HCT116 (cell line): ENCODE measurements around the gene EBLN2. TPM values are rescaled to one million over a fixed set of nuclear protein-coding genes. Genes with fewer than 3 reads are reported as not detected.

Experiments
- ATAC-seq: fragments of 200-7000 bp; cut with Tn5 transposase; 2 replicates; pipeline ENCODE4 v1.9.1; 2020; ENCODE audit warnings: mild to moderate bottlenecking, moderate library complexity
- BruUV-seq: library from RNA; stranded (reverse); fragments of 400-500 nt; replicated peaks from 2 replicates; lab custom pipeline; 2021; lab: Mats Ljungman, UMichigan
- CTCF ChIA-PET: fragments of 300-600 bp; sonication (Branson Sonifier 250); formaldehyde crosslinking; loops from one replicate; lab custom pipeline; 2021; ENCODE audit warnings: antibody characterized with exemption; lab: Charles Lee
- POLR2A ChIA-PET: fragments of 300-600, 350-600 bp; sonication (Branson Sonifier 250); formaldehyde crosslinking; loops from one replicate; lab custom pipeline; 2021; ENCODE audit warnings: antibody characterized with exemption; lab: Charles Lee
- RAD21 ChIA-PET, 2 experiments: fragments of 300-600 bp; sonication (Branson Sonifier 250); formaldehyde crosslinking; loops; one replicate each; lab custom pipeline; 2023; ENCODE audit warnings: low total read pairs in 2 of 2; ENCODE audit not compliant: uncharacterized antibody in 2 of 2, unreplicated experiment in 2 of 2, low non-redundant PET in 1 of 2; lab: Charles Lee
- DNase-seq: peaks from one replicate; pipeline ENCODE4 v3.0.0-alpha.2; 2010; ENCODE audit warnings: low read depth, low spot score
- H2AFZ ChIP-seq: fragments of 200-600 bp; shearing (Covaris generic), sonication (generic); 2 replicates; pipeline ENCODE4 v1.6.1; 2017; ENCODE audit warnings: low read depth, mixed run types, mixed read lengths, antibody characterized with exemption, low read length; ENCODE audit not compliant: poor library complexity, severe bottlenecking
- H3K27ac ChIP-seq: 2 replicates; pipeline ENCODE4 v1.5.1; 2012; ENCODE audit warnings: low read depth, low read length
- H3K27me3 ChIP-seq: fragments of 200-600 bp; sonication (generic); 2 replicates; pipeline ENCODE4 v1.6.1; 2016; ENCODE audit warnings: mixed run types, low read length, mixed read lengths; ENCODE audit not compliant: insufficient read depth
- H3K36me3 ChIP-seq, 2 experiments: fragments of 200-500 bp in 1 of 2; fragments of 200-600 bp in 1 of 2; sonication (Bioruptor generic) in 1 of 2; sonication (generic) in 1 of 2; 2 replicates each; pipeline versions ENCODE4 v1.5.1 to v1.6.1; 2014 to 2016; ENCODE audit warnings: low read length in 2 of 2, inconsistent platforms in 1 of 2, mixed read lengths in 1 of 2, mixed run types in 1 of 2; ENCODE audit not compliant: insufficient read depth in 2 of 2, control insufficient read depth in 1 of 2
- H3K4me1 ChIP-seq, 2 experiments: fragments of 200-600 bp in 1 of 2; sonication (generic) in 1 of 2; 2 replicates each; pipeline versions ENCODE4 v1.5.1 to v1.6.1; 2012 to 2017; ENCODE audit warnings: low read length in 2 of 2, inconsistent platforms in 1 of 2, mild to moderate bottlenecking in 1 of 2, mixed read lengths in 1 of 2, mixed run types in 1 of 2, moderate library complexity in 1 of 2; ENCODE audit not compliant: insufficient read depth in 2 of 2, control insufficient read depth in 1 of 2
- H3K4me2 ChIP-seq: fragments of 200-600 bp; sonication (generic); 2 replicates; pipeline ENCODE4 v1.6.1; 2017; ENCODE audit warnings: mixed run types, low read length, mixed read lengths
- H3K4me3 ChIP-seq, 2 experiments: fragments of 200-600 bp in 1 of 2; sonication (generic) in 1 of 2; replicated peaks in 1 of 2; 2 replicates each; pipeline ENCODE4 v1.5.1; 2011 to 2016; ENCODE audit warnings: low read length in 2 of 2, control low read depth in 1 of 2, low read depth in 1 of 2, mild to moderate bottlenecking in 1 of 2, mixed read lengths in 1 of 2, mixed run types in 1 of 2
- H3K79me2 ChIP-seq: fragments of 200-600 bp; sonication (generic); 2 replicates; pipeline ENCODE4 v1.6.1; 2017; ENCODE audit warnings: mild to moderate bottlenecking, mixed run types, low read length, moderate library complexity, mixed read lengths; ENCODE audit not compliant: insufficient read depth
- H3K9ac ChIP-seq: fragments of 200-600 bp; sonication (generic); 2 replicates; pipeline ENCODE4 v1.6.1; 2016; ENCODE audit warnings: low read length, mixed read lengths
- H3K9me2 ChIP-seq: fragments of 200-600 bp; sonication (generic), shearing (Covaris generic); 2 replicates; pipeline ENCODE4 v1.6.1; 2017; ENCODE audit warnings: mixed run types, mild to moderate bottlenecking, moderate library complexity; ENCODE audit not compliant: insufficient read depth
- H3K9me3 ChIP-seq, 2 experiments: fragments of 200-500 bp in 1 of 2; fragments of 200-600 bp in 1 of 2; sonication (Bioruptor generic) in 1 of 2; sonication (generic) in 1 of 2; 2 replicates each; pipeline ENCODE4 v1.6.1; 2014 to 2017; ENCODE audit warnings: low read length in 2 of 2, mixed read lengths in 2 of 2, inconsistent platforms in 1 of 2, low read depth in 1 of 2, mild to moderate bottlenecking in 1 of 2, mixed run types in 1 of 2, moderate library complexity in 1 of 2; ENCODE audit not compliant: control insufficient read depth in 1 of 2, insufficient read depth in 1 of 2
- H4K20me1 ChIP-seq: fragments of 200-600 bp; sonication (generic), shearing (Covaris generic); 2 replicates; pipeline ENCODE4 v1.6.1; 2017; ENCODE audit warnings: mixed run types, mild to moderate bottlenecking, moderate library complexity; ENCODE audit not compliant: insufficient read depth
- ATF3 ChIP-seq: IDR thresholded peaks from 2 replicates; pipeline ENCODE4 v1.6.1; 2012
- CBX3 ChIP-seq: IDR thresholded peaks from 2 replicates; pipeline ENCODE4 v1.6.1; 2012; ENCODE audit warnings: low read depth
- CEBPB ChIP-seq: IDR thresholded peaks from 2 replicates; pipeline ENCODE4 v1.6.1; 2012; ENCODE audit warnings: low read depth
- CTCF ChIP-seq, 3 experiments: fragments of 200-600 bp in 1 of 3; sonication (generic) in 1 of 3; IDR thresholded peaks in 2 of 3; conservative IDR thresholded peaks in 1 of 3; 2 replicates each; pipeline ENCODE4 v1.5.1; 2012 to 2017; ENCODE audit warnings: low read depth in 2 of 3, low read length in 2 of 3, antibody characterized with exemption in 1 of 3, borderline replicate concordance in 1 of 3, control low read depth in 1 of 3, mild to moderate bottlenecking in 1 of 3, mixed read lengths in 1 of 3, mixed run types in 1 of 3, moderate library complexity in 1 of 3; ENCODE audit not compliant: insufficient read depth in 1 of 3
- EGR1 ChIP-seq: IDR thresholded peaks from 2 replicates; pipeline ENCODE4 v1.6.1; 2012; ENCODE audit warnings: low read depth
- ELF1 ChIP-seq: IDR thresholded peaks from 2 replicates; pipeline ENCODE4 v1.6.1; 2012; ENCODE audit warnings: low read depth, borderline replicate concordance
- EZH2 ChIP-seq: fragments of 200-600 bp; sonication (generic); IDR thresholded peaks from 2 replicates; pipeline ENCODE4 v1.6.1; 2017; ENCODE audit warnings: antibody characterized with exemption, mixed run types
- FOSL1 ChIP-seq: IDR thresholded peaks from 2 replicates; pipeline ENCODE4 v1.6.1; 2012; ENCODE audit warnings: low read depth
- POLR2AphosphoS5 ChIP-seq: IDR thresholded peaks from 2 replicates; pipeline ENCODE4 v1.6.1; 2011; ENCODE audit warnings: mild to moderate bottlenecking, low read depth, low read length, moderate library complexity
- RAD21 ChIP-seq: IDR thresholded peaks from 2 replicates; pipeline ENCODE4 v1.6.1; 2012; ENCODE audit warnings: low read depth, mild to moderate bottlenecking
- REST ChIP-seq: IDR thresholded peaks from 2 replicates; pipeline ENCODE4 v1.6.1; 2012; ENCODE audit warnings: low read depth
- SIN3A ChIP-seq: IDR thresholded peaks from 2 replicates; pipeline ENCODE4 v1.6.1; 2012; ENCODE audit warnings: low read depth
- intact Hi-C: fragments of 100-400 bp; cut with micrococcal nuclease; formaldehyde crosslinking; loops from 2 replicates; pipeline ENCODE4 v1.10.0; 2022
- total RNA-seq: library from RNA; stranded (reverse); gene quantifications from one replicate; pipeline ENCODE4 v1.2.1, GENCODE V29; 2021; ENCODE audit not compliant: unreplicated experiment

Gene EBLN2
- total RNA-seq, 1 experiment from 2014 or later, result 5.1 TPM

GRCh38 chr3:73098873-73099272 is 37.4 kb downstream of the EBLN2 start:
- ATAC-seq (no peak), DNase-seq (no peak)
- no peaks in the 10 kb centered on the region for H3K36me3 ChIP-seq
- H3K9ac ChIP-seq, result no peak overlapping the region
- no TSS peak for BruUV-seq
- H3K9me3 ChIP-seq, result no peaks in the 10 kb centered on the region
- H2AFZ ChIP-seq, result no peak overlapping the region
- no peak overlapping the region for H3K27ac ChIP-seq
- RAD21 ChIA-PET, result no interaction called here
- H3K4me2 ChIP-seq, result no peak overlapping the region
- H3K79me2 ChIP-seq, result no peaks in the 10 kb centered on the region
- CTCF ChIA-PET, result no interaction called here
- no peak overlapping the region for H3K4me3 ChIP-seq
- POLR2A ChIA-PET, result no interaction called here
- H3K9me2 ChIP-seq, result no peaks in the 10 kb centered on the region
- no peaks in the 10 kb centered on the region for H3K27me3 ChIP-seq
- TF ChIP-seq POLR2AphosphoS5 (no peak), ATF3 (no peak), FOSL1 (no peak), EZH2 (no peak), RAD21 (no peak), CTCF (IDR thresholded peaks at IDR 0.05 in 2 of 3, conservative IDR thresholded peaks at IDR 0.05 in 1 of 3; ENCODE audit: borderline replicate concordance in 1 of 3, insufficient read depth in 1 of 3, low read depth in 2 of 3, low read length in 2 of 3) (no peak), CBX3 (no peak), REST (no peak), ELF1 (no peak), SIN3A (no peak), EGR1 (no peak), CEBPB (no peak)
- intact Hi-C loops, result no loop called here
- no peaks in the 10 kb centered on the region for H4K20me1 ChIP-seq
- peaks cover 7 to 12% of the 10 kb centered on the region in 2 experiments for H3K4me1 ChIP-seq
